GM12872 (cell line): Measurements from ENCODE around the gene TTC9B.

Experiments
- CTCF ChIP-seq: IDR thresholded peaks from 3 replicates; pipeline ENCODE4 v1.5.1; 2011; ENCODE audit warnings: low read depth, mild to moderate bottlenecking, low read length, moderate library complexity; ENCODE audit not compliant: insufficient read depth

The TTC9B gene

GRCh38 chr19:40254714-40255418, 36.7 kb upstream of the TTC9B start:
- no peak for TF ChIP-seq CTCF

- TF ChIP-seq CTCF = no peak
Observed at GRCh38 chr19:40253611-40254092, 35.5 kb upstream of the TTC9B start.

GRCh38 chr19:40252395-40252794, 34.2 kb upstream of the TTC9B start:
- no peak for TF ChIP-seq CTCF

GRCh38 chr19:40251991-40252390, 33.8 kb upstream of the TTC9B start:
- TF ChIP-seq CTCF = no peak

- no peak for TF ChIP-seq CTCF
Observed at GRCh38 chr19:40251244-40251643, 33.1 kb upstream of the TTC9B start.

GRCh38 chr19:40249781-40250180, 31.6 kb upstream of the TTC9B start:
- TF ChIP-seq CTCF = no peak

GRCh38 chr19:40249201-40249600, 31.0 kb upstream of the TTC9B start:
- no peak for TF ChIP-seq CTCF
